GM12873 (cell line): Measurements from ENCODE around the gene RNF224.

ENCODE experiments used
- CTCF ChIP-seq: IDR thresholded peaks from 2 replicates; pipeline ENCODE4 v1.5.1; 2012; ENCODE audit warnings: low read depth, mild to moderate bottlenecking, moderate library complexity, low read length, control low read depth; ENCODE audit not compliant: insufficient read depth; ENCODE audit errors: missing control alignments

Gene RNF224

GRCh38 chr9:137255448-137256114 lies 28.3 kb downstream of the RNF224 start:
- TF ChIP-seq CTCF: no peak

- TF ChIP-seq CTCF: no peak
These were observed 29.1 kb downstream of the RNF224 start for GRCh38 chr9:137256362-137256761.

GRCh38 chr9:137256856-137257255 lies 29.6 kb downstream of the RNF224 start:
- no peak for TF ChIP-seq CTCF

- TF ChIP-seq CTCF: peak; percentile 40
These were observed 35.0 kb downstream of the RNF224 start for GRCh38 chr9:137262173-137262908.

- TF ChIP-seq CTCF: no peak
These were observed 35.6 kb downstream of the RNF224 start for GRCh38 chr9:137262909-137263285.

GRCh38 chr9:137263506-137263905 lies 36.2 kb downstream of the RNF224 start:
- no peak for TF ChIP-seq CTCF

- no peak for TF ChIP-seq CTCF
These were observed 36.8 kb downstream of the RNF224 start for GRCh38 chr9:137264067-137264466.
